HG03159 (cell line): ENCODE measurements around the gene CHST4.
A peak's percentile ranks its signal among the peaks of the same experiment; 100 is the strongest.
"Not testable (repeated sequence)": the region's sequence is repeated elsewhere in the genome, so short reads cannot be mapped to it uniquely, and the experiment has no call there.

Experiments used
- ATAC-seq: cut with Tn5 transposase; IDR thresholded peaks from one replicate; pipeline ENCODE4 v1.9.1; 2021; ENCODE audit warnings: mild to moderate bottlenecking, moderate library complexity; ENCODE audit not compliant: unreplicated experiment

The CHST4 gene

DNA sequence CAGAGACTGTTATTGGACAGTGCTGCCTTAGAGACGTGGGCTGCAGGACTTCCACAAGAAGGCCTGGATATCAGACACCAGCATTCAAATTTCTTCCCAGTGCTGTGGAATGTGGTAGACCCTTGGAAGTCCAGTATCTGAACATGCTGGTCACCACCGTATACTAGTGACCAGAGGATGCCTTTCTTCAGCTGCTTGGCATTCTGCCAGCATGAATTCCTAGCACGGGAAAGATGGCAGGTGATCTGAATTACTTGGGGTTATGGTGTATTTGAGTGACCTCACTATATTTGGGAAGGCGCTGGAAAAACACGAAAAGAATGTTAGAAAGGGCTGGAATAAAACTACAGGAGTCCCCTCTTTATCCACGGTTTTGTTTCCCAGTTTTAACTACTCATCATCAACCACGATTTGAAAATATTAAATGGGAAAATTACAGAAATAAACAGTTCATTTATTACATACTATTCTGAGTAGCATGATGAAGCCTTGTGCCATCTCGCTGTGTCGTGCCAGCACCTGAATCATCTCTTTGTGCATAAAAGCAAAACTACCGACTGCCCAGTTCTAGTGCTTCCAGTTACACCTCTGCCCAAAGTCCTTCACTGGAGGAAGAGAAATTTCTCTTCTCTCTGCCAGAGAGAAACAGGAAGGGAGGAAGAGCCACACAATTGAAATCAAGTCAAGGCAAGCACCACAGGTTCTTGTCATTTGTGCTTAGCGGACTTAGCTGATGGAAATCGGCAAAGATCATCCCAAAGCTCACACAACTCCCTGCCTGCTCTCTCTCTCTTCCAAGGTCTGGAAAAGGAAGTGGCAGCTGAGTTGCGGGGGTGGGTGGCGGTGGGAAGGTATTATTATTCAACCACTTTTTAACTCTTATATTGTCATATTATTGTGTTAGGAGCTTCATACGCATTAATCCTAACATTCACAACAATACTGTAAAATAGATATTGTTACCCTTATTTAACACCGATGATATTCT, 1.4 kb upstream of the CHST4 start:
- ATAC-seq = no peak

DNA sequence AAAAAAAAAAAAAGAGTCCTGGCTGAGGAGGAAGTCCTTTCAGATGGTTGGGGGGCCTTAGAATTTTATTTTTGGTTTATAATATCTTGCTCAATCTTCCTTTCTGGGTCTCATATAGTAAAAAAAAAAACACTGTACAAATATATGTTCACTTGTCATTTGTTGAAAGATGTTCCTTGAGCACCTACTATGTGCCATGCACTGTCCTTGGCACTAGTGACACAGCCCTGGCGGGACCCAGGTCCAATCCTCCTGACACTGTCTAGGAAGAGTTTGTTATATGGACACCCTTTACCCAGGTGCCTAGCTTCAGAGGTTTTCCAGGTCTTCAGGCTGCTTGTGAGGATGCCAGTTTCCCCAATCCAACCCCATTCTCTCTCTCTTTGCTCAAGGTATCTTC, 2.0 kb downstream of the CHST4 start:
- ATAC-seq = no peak

DNA sequence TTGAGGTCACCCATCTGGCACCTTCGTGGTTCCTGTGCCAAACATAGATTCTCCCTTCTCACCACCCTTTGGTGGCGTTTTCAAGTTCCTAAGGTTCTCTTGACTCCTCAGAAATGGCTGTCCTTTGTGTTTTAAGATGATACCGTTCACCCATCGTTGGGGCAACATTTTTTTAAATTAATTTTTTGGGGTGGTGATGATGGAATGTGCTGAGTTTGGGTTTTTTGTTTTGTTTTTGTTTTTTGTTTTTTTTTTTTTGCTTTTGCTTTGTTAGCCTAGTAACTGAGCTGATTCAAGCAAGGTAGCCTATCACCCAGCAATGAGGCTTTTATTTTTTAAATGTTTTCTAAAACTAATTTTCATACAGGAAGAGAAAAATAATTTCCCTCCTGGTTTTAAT, 2.6 kb downstream of the CHST4 start:
- ATAC-seq = no peak

DNA sequence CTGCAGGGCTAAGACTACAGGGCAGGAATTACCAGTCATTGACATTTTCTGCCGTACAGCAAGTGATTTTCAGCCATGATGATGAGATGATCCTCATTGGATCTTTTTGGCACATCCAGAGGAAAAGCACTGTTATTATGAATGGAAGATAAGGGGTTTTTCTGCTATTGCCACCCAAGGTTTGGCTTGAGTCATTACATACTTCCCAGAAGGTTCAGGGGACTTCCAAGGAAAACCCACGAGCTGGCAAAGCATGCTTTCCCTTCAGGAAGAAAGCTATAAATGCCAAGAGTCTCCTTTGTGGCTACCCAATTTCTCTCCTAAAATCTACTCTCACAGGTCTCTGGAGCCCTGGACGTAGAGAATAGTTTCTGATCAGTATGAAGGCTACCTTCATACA, 6.1 kb downstream of the CHST4 start:
- no peak for ATAC-seq

DNA sequence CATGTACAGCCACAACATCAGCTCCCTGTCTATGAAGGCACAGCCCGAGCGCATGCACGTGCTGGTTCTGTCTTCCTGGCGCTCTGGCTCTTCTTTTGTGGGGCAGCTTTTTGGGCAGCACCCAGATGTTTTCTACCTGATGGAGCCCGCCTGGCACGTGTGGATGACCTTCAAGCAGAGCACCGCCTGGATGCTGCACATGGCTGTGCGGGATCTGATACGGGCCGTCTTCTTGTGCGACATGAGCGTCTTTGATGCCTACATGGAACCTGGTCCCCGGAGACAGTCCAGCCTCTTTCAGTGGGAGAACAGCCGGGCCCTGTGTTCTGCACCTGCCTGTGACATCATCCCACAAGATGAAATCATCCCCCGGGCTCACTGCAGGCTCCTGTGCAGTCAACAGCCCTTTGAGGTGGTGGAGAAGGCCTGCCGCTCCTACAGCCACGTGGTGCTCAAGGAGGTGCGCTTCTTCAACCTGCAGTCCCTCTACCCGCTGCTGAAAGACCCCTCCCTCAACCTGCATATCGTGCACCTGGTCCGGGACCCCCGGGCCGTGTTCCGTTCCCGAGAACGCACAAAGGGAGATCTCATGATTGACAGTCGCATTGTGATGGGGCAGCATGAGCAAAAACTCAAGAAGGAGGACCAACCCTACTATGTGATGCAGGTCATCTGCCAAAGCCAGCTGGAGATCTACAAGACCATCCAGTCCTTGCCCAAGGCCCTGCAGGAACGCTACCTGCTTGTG, 10.7 kb downstream of the CHST4 start:
- no peak for ATAC-seq

DNA sequence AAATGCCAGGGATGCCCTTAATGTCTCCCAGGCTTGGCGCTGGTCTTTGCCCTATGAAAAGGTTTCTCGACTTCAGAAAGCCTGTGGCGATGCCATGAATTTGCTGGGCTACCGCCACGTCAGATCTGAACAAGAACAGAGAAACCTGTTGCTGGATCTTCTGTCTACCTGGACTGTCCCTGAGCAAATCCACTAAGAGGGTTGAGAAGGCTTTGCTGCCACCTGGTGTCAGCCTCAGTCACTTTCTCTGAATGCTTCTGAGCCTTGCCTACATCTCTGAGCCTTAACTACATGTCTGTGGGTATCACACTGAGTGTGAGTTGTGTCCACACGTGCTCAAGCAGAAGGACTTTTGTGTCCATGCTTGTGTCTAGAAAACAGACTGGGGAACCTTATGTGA, 11.4 kb downstream of the CHST4 start:
- ATAC-seq = no peak

DNA sequence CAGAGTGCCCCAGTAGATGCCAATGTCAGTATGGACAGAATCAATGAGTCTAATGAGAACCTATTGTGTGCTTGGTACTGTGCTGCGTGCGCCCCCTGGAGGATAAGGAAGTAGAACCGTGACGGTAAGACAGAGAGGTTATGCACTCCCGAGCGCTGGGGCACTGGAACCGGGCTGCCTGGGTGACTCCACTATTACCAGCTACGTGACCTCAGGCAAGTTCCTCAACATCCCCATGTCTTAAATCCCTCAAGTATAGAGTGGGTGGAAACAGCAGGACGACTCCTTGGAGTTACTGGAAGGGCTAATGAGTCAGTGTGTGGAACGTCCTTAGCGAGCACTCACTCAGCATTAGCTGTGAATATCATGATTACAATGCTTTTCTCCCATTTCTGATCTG, 16.2 kb downstream of the CHST4 start:
- ATAC-seq = no peak

DNA sequence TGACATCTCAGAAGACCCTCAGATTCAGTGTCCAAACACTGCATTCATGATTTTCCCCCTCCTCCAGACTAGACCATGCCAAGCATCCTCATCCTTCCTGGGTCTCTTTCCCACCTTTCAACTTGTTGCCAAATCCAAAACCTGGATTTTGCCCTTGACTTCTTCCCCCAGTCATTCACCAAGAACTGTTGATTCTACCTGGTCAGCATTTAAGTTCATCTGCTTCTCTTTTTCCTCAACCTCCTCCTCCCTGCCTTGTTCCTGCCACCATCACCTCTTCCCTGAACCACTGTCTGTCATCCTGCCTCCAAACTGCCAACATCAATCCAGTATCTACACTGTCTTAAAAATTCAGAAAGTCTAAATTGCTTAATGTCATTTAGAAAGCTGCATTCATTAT, 20.9 kb downstream of the CHST4 start:
- no peak for ATAC-seq

DNA sequence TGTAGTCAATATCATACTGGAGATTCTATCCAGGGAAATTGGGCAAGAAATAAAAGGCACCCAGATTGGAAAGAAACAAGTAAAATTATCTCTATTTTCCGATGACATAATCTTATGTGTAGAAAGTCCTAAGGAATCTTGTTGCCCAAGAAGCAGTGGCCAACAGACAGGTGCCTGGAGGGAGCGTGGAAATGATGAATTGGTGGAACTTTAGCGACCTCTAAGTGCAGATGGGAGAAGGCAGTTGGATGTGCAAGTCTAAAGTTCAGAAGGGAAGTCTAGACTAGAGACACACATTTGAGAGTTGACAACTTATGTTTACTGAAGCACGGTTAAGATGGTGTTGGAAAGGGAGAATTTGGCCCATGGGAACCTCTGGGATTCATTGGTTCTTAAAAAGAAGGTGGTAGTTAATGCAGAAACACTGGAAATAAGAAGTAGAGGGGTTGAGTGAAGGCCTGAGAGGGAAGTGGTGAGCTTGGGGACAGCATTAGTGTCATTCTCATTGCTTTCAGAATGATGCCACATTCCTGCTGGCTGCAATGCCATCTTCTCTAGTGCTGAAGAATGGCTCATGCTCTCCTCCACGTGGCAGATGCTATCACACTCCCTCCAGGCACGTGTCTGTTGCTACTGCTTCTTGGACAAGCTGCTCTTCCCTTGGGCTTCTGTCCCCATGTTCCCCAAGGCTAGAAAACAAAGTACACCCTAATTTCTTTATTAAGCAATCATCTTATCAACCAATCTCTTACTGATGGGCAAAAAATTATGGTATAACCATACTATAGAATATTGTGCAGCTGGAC, 26.7 kb downstream of the CHST4 start:
- ATAC-seq = no peak

DNA sequence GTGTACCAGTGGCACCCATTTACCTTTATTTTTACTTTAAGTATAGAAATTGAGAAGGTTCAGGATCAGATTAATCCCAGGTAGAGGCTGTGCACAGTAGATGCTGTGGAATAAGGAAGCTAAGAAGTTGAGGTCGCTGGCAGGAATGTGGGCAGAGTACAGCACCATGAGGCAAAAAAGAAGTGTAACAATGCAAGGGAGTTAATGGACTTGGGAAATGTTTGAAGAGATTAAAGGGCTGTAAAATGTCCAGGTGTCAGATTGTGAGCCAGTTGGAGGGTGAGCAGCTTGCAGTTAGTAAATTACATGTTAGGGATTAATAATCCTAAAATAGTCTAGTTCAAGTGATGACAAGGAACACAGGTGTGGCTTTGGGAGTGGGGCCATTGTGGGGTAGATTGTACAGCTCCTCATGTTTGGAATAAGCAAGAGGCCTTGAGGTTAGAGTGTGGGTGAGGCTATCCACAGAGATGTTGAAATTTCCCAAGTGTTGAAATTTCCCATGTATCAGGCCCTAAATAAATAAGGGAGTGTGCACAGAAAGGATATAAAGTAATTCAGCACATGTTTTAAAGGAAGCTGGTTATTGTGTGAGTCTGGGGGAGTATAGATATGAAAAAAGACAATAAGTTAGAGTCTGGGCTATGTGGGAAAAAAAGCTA, 29.1 kb downstream of the CHST4 start:
- ATAC-seq = no peak

DNA sequence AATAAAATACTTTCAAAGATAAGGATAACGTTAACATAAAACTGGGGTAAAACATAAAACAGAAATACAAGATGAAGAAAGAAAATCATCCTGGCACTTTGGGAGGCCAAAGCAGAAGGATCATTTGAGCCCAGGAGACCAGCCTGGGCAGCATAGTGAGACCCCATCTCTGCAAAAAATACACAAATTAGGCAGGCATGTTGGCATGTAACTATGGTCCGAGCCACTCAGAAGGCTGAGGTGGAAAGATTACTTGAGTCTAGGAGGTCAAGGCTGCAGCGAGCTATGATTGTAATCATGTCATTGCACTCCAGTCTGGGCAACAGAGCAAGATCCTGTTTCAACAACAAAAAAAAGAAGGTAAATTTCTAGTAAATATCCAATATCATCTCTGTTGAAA, 31.1 kb downstream of the CHST4 start:
- no peak for ATAC-seq

DNA sequence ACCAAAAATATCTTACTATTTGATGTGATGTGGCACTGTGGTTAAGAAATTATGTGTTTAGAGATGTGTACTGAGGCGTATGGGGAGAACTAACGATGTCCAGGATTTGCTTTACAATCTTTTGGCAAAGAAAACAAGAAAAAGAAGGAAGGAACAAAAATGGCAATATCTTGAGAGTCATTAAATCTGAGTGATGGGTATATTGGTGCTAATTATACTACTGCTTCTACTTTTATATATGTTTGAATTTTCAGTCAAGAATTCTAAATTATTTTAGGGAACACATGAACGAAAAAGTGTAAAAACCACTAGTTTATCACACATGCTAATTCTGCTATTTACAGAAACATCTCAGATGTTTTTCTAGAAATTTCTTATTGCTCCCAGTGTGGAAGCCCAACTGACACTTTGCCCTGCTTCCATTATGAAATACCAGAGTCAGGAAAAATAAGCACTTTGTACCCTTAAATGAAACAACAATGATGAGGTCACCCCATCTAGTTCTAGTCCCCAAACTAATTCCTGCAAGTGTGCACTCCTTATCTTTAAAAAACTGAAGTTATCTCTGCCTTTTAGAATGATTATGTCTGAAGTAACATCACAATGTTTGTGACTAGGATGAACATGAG, 31.8 kb downstream of the CHST4 start:
- ATAC-seq = no peak

DNA sequence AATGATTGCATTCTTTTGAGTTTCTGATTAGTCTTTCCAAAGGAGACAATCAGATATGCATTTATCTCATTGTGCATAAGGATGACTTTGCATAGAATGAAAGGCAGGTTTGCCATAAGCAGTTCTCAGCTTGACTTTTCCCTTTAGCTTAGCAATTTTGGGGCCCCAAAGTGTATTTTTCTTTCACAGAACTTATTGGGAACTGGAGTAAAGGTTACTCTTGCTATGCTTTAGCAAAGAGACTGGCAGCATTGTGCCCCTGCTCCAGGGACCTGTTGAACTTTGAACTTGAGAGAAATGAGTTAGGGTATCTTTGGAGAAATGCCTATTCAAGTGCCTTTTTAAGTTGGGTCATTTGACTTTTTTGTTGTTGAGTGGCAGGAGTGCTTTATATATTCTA, 33.6 kb downstream of the CHST4 start:
- no peak for ATAC-seq

DNA sequence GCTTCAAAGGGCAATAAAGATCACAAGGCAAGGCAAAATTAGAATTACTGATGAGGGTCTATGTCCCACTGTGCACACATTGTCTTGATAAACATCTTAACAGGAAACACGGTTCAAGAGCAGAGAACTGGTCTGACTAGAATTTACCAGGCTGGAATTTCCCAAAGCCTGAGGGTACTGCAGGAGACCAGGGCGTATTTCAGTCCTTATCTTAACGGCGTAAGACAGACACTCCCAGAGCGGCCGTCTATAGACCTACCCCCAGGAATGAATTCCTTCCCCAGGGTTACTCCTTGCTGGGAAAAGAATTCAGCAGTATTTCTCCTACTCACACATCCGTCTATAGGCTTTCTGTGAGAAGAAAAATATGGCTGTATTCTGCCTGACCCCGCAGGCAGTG, 35.7 kb downstream of the CHST4 start:
- ATAC-seq = not testable (repeated sequence)

DNA sequence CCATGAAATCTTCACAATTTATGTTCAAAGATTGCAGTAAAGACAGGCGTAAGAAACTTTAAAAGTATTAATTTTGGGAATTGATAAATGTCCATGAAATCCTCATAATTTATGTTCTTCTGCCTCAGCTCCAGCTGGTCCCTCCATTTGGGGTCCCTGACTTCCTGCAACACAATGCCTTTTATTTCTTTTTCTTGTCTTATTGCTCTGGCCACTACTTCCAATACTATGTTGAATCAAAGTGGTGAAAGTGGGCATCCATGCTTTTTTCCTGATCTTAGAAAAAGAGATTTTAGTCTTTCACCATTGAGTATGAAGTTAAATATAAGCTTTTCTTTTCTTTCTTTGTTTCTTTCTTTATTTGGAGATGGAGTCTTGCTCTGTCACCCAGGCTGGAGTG, 36.3 kb downstream of the CHST4 start:
- ATAC-seq = no peak

DNA sequence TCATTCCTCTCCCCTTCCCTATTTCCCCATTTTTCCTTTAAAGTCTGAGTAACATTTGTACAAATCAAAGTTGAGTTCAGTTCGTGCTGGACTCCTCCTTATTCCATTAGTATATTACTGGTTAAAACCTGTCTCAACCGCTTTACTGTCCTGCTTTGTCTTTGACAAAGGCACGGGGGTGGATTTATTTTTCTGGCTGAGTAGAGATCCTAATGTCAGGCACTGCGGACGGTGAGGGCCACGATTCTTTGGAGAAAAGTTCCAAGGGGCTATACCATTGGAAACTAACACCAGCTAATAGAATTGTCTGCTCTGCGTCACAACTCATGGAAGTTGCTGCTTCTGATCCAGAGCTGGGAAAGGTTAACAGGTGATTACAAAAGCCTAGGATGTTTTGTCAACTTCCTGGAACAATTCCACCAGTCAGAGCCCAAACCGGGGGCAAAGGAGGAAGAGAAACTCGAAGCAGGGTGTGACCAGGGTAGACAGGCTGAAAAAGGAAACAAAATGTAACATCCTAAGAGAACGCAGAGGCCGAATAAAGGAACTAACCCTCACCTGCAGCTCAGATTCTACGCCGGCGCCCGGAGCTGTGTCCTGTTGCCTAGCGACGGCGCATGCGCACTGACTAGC, 38.2 kb downstream of the CHST4 start:
- ATAC-seq = peak; percentile 89

DNA sequence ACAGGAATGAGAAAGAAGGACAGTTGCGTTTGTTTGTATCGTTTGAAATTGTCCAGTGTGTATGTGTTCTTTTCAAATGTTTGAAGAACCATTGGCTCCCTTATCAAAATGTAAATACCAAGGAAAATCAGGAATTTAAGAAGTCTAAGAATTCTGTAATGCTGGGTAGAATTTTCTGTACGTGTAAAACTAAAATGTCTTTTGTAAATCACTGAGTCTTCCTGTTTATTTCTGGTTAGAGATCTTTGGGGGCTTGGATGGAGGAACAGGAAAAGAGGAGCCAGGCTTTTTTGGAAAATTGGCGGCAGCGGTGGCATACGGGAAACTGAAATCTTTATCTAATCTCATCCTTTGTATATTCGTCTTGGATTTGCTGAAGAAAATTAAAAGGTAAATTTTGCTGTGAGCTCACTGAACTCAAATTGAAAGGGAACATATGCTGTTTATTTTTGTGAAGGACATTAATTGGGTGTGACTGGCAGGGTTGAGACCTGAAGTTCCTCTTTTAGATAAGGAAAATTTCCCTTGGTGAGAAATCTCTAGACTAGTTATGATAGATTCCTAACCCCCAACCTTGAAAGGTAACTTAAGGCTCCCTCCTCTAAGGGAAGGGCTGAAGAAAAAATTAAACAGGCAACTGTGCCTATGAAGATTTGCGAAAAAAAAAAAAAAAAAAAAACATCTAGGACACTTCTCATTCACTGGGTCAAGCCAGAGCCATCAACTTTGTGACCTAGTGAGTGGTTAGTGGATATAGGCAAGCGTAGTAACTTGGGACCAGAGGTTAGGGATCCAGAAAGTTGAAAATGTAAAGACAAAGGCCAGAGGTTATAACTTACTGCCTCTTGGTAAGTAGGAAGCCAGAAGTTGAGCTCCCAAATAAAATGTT, 39.8 kb downstream of the CHST4 start:
- no peak for ATAC-seq

DNA sequence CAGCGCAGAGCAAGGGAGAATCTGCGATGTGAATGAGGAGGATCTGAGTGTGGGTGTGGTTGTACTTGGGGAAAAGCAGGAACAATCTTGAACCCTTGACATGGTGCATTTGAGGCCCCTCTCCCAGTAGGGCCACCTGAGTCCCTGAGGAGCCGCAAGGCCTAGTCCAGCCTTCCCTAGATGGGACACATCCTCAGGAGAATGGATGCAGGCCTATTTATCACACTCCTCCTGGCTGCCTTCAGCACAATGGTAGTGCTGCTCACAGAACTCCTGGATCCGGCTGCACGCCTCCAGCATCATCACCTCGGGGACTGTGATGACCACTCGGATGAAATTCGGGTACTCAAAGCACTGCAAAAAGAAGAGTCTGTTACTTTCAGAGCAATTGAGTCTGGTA, 41.7 kb downstream of the CHST4 start:
- ATAC-seq = no peak

DNA sequence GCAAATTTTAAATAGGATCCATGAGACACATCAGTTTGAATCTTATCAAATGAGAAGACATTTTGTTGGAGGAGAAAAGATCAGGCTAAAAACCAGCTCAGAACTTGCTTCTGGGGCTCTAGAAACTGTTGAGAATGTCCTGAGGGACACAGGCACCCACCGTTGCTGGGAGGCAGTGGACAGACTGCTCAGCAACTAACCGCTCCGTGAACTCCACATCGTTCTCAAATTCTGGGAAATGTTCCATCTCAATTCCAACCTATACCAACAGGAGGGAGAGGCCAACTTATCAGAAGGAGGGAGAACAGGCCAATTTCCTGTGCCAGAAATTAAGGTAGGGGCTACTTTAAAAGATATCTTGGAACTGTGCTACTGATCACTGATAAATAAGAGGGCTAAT, 42.3 kb downstream of the CHST4 start:
- no peak for ATAC-seq
